SK-N-SH (cell line): ENCODE results near the gene UBTD1. TPM values are rescaled to one million over a fixed set of nuclear protein-coding genes. Genes with fewer than 3 reads are reported as not detected.

Experiments
- CTCF ChIA-PET: fragments of 300-600, 350-600 bp; formaldehyde crosslinking; extraction: SDS; loops from one replicate; lab custom pipeline; 2021; lab: Yijun Ruan, JAX
- POLR2A ChIA-PET: fragments of 350-600 bp; sonication (Branson Sonifier 250); formaldehyde crosslinking; extraction: SDS; loops from one replicate; lab custom pipeline; 2020; ENCODE audit warnings: antibody characterized with exemption, inconsistent platforms; lab: Yijun Ruan, JAX
- DNase-seq: peaks from one replicate; pipeline ENCODE4 v3.0.0; 2012
- H2AFZ ChIP-seq: fragments of 200-600 bp; sonication (generic); 2 replicates; pipeline ENCODE4 v1.8.1; 2016; ENCODE audit warnings: antibody characterized with exemption, mild to moderate bottlenecking, low read depth
- H3F3A ChIP-seq: fragments of 200-600 bp; sonication (generic); replicated peaks from 2 replicates; pipeline ENCODE3; 2016; ENCODE audit warnings: antibody characterized with exemption, mild to moderate bottlenecking; ENCODE audit not compliant: insufficient read depth
- H3K27ac ChIP-seq, 2 experiments: fragments of 200-500 bp in 1 of 2; fragments of 200-600 bp in 1 of 2; sonication (Bioruptor generic) in 1 of 2; sonication (generic), shearing (Covaris generic) in 1 of 2; 2 replicates each; pipeline versions ENCODE4 v1.5.1 to v1.6.1; 2014 to 2016; ENCODE audit warnings: low read depth in 2 of 2, inconsistent platforms in 1 of 2, low read length in 1 of 2, mild to moderate bottlenecking in 1 of 2, mixed read lengths in 1 of 2
- H3K27me3 ChIP-seq: fragments of 200-600 bp; sonication (generic), shearing (Covaris generic); 2 replicates; pipeline ENCODE4 v1.6.1; 2016; ENCODE audit warnings: mixed run types; ENCODE audit not compliant: insufficient read depth
- H3K36me3 ChIP-seq, 2 experiments: fragments of 200-500 bp in 1 of 2; fragments of 200-600 bp in 1 of 2; sonication (Bioruptor generic) in 1 of 2; sonication (generic) in 1 of 2; replicated peaks in 1 of 2; 2 replicates each; pipeline versions ENCODE3 to v1.5.1; 2014 to 2016; ENCODE audit warnings: low read length in 1 of 2, mild to moderate bottlenecking in 1 of 2; ENCODE audit not compliant: insufficient read depth in 2 of 2, control insufficient read depth in 1 of 2
- H3K4me1 ChIP-seq, 2 experiments: fragments of 200-500 bp in 1 of 2; fragments of 200-600 bp in 1 of 2; sonication (Bioruptor generic) in 1 of 2; sonication (generic), shearing (Covaris generic) in 1 of 2; 2 replicates each; pipeline versions ENCODE4 v1.5.1 to v1.6.1; 2014 to 2016; ENCODE audit warnings: low read depth in 1 of 2, low read length in 1 of 2, mixed run types in 1 of 2; ENCODE audit not compliant: insufficient read depth in 2 of 2, control insufficient read depth in 1 of 2
- H3K4me2 ChIP-seq: fragments of 200-600 bp; sonication (generic), shearing (Covaris generic); 2 replicates; pipeline ENCODE4 v1.6.1; 2017; ENCODE audit warnings: mixed run types
- H3K4me3 ChIP-seq, 2 experiments: fragments of 200-500 bp in 1 of 2; fragments of 200-600 bp in 1 of 2; sonication (Bioruptor generic) in 1 of 2; sonication (generic), shearing (Covaris generic) in 1 of 2; 2 replicates each; pipeline versions ENCODE4 v1.5.1 to v1.8.1; 2014 to 2016; ENCODE audit warnings: low read depth in 2 of 2, inconsistent platforms in 1 of 2, low read length in 1 of 2, mild to moderate bottlenecking in 1 of 2, mixed read lengths in 1 of 2, moderate library complexity in 1 of 2
- H3K79me2 ChIP-seq: fragments of 200-600 bp; sonication (generic); 2 replicates; pipeline ENCODE4 v1.8.1; 2017; ENCODE audit warnings: mild to moderate bottlenecking; ENCODE audit not compliant: insufficient read depth
- H3K9ac ChIP-seq: fragments of 200-600 bp; sonication (generic); 2 replicates; pipeline ENCODE4 v1.6.1; 2017; ENCODE audit warnings: mixed run types
- H3K9me2 ChIP-seq: fragments of 200-600 bp; sonication (generic); 2 replicates; pipeline ENCODE4 v1.6.1; 2017; ENCODE audit warnings: mixed run types
- H3K9me3 ChIP-seq: fragments of 200-600 bp; sonication (generic); 2 replicates; pipeline ENCODE4 v1.6.1; 2017; ENCODE audit warnings: mixed run types, mild to moderate bottlenecking, moderate library complexity
- H4K20me1 ChIP-seq: fragments of 200-600 bp; sonication (generic); 2 replicates; pipeline ENCODE4 v1.6.1; 2017; ENCODE audit warnings: mild to moderate bottlenecking, mixed run types; ENCODE audit not compliant: insufficient read depth
- CHD2 ChIP-seq: fragments of 150-350 bp; IDR thresholded peaks from 2 replicates; pipeline ENCODE4 v1.6.1; 2018; ENCODE audit warnings: low read length; ENCODE audit not compliant: partially characterized antibody
- ELF1 ChIP-seq: IDR thresholded peaks from 2 replicates; pipeline ENCODE4 v1.4.0; 2012
- EZH2phosphoT487 ChIP-seq: fragments of 200-600 bp; sonication (generic); IDR thresholded peaks from 2 replicates; pipeline ENCODE4 v1.6.1; 2017; ENCODE audit warnings: low read depth, mixed run types, mild to moderate bottlenecking, antibody characterized with exemption, moderate library complexity, borderline replicate concordance
- FOXJ3 ChIP-seq: sonication (generic); formaldehyde crosslinking; IDR thresholded peaks from 2 replicates; pipeline ENCODE4 v1.5.1; 2020; ENCODE audit warnings: mild to moderate bottlenecking, missing genetic modification reagents
- GABPA ChIP-seq: IDR thresholded peaks from 2 replicates; pipeline ENCODE4 v1.4.0; 2012; ENCODE audit warnings: low read depth, mild to moderate bottlenecking
- GATA2 ChIP-seq: sonication (generic); formaldehyde crosslinking; IDR thresholded peaks from 2 replicates; pipeline ENCODE4 v1.5.0; 2020; ENCODE audit warnings: mild to moderate bottlenecking, missing genetic modification reagents
- JUND ChIP-seq: IDR thresholded peaks from 2 replicates; pipeline ENCODE4 v1.4.0; 2012
- NFIC ChIP-seq: IDR thresholded peaks from 2 replicates; pipeline ENCODE4 v1.4.0; 2012; ENCODE audit warnings: borderline replicate concordance
- RAD21 ChIP-seq: IDR thresholded peaks from 2 replicates; pipeline ENCODE4 v1.6.1; 2012; ENCODE audit warnings: mild to moderate bottlenecking, low read length
- RFX5 ChIP-seq: IDR thresholded peaks from 2 replicates; pipeline ENCODE4 v1.6.1; 2012; ENCODE audit warnings: mild to moderate bottlenecking, improper control_type of control experiment, low read length
- SMC3 ChIP-seq: IDR thresholded peaks from 2 replicates; pipeline ENCODE4 v1.6.1; 2012; ENCODE audit warnings: low read depth, low read length, improper control_type of control experiment
- TCF12 ChIP-seq: IDR thresholded peaks from 2 replicates; pipeline ENCODE4 v1.4.0; 2012
- TEAD4 ChIP-seq: IDR thresholded peaks from 2 replicates; pipeline ENCODE4 v1.4.0; 2012; ENCODE audit warnings: mild to moderate bottlenecking, borderline replicate concordance; ENCODE audit not compliant: insufficient read depth
- USF2 ChIP-seq: fragments of 150-350 bp; IDR thresholded peaks from 2 replicates; pipeline ENCODE4 v1.6.1; 2017; ENCODE audit warnings: antibody characterized with exemption, low read length, low read depth, borderline replicate concordance
- YY1 ChIP-seq: IDR thresholded peaks from 2 replicates; pipeline ENCODE4 v1.4.0; 2012; ENCODE audit warnings: low read depth, mild to moderate bottlenecking
- ZBTB33 ChIP-seq: IDR thresholded peaks from 2 replicates; pipeline ENCODE4 v1.4.0; 2012; ENCODE audit warnings: low read depth, borderline replicate concordance
- WGBS: methylation state at CpG from one replicate; pipeline ENCODE4 v1.1.6; 2017; ENCODE audit warnings: low lambda C conversion rate; 5-methylcytosine and 5-hydroxymethylcytosine counted together
- polyA plus RNA-seq, 3 experiments: library from polyadenylated mRNA; depleted of rRNA; stranded (reverse); fragments of >200 nt; gene quantifications; 2 replicates each; pipeline ENCODE4 v1.2.3, GENCODE V29; 2012
- TF ChIP-seq, protein P1 (sequence below): IDR thresholded peaks from 2 replicates; pipeline ENCODE4 v1.4.0; 2012; ENCODE audit warnings: low read depth
- TF ChIP-seq, protein P2 (sequence below): IDR thresholded peaks from 2 replicates; pipeline ENCODE4 v1.6.1; 2012; ENCODE audit warnings: mild to moderate bottlenecking, low read depth, low read length, moderate library complexity

The UBTD1 gene
- polyA plus RNA-seq, 1 of the 3 experiments (the other 2 are of a cell fraction): 38.8 TPM

- Histone ChIP-seq H2AFZ (no peak overlapping the region), H3K9me3 (no peaks in the 10 kb centered on the region), H3K27ac (no peak overlapping the region), H3K4me3 (no peak overlapping the region), H3K4me1 (peaks cover 31 to 37% of the 10 kb centered on the region in 2 experiments; a peak in 3 of 4 replicates), H3K9ac (no peak overlapping the region), H3K79me2 (peaks cover 48% of the 10 kb centered on the region), H3K36me3 (no peaks in the 10 kb centered on the region), H3K4me2 (no peak overlapping the region), H4K20me1 (no peaks in the 10 kb centered on the region), H3K27me3 (no peaks in the 10 kb centered on the region), H3F3A (peaks cover 22% of the 10 kb centered on the region), H3K9me2 (no peaks in the 10 kb centered on the region)
- ChIA-PET CTCF (interaction anchor here (0.7 to 8.4 kb wide), 6 partner anchors 8 to 86 kb away, joined by 3 to 53 read pairs (median 4); no protein-coding TSS in a partner anchor), POLR2A (interaction anchor here (0.6 kb wide), 1 partner anchor 29 kb away, joined by 4 read pairs; no protein-coding TSS in a partner anchor)
- TF ChIP-seq ZBTB33 (no peak), RAD21 (no peak), JUND (no peak), NFIC (no peak), TEAD4 (no peak), GATA2 (CRISPR knock-in tag) (no peak), FOXJ3 (CRISPR knock-in tag) (no peak), SMC3 (no peak), ELF1 (no peak), GABPA (no peak), CHD2 (no peak), TCF12 (no peak), YY1 (no peak), RFX5 (no peak), EZH2phosphoT487 (no peak), USF2 (no peak)
- TF ChIP-seq, protein P1, sequence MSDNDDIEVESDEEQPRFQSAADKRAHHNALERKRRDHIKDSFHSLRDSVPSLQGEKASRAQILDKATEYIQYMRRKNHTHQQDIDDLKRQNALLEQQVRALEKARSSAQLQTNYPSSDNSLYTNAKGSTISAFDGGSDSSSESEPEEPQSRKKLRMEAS: no peak
- TF ChIP-seq, protein P2, sequence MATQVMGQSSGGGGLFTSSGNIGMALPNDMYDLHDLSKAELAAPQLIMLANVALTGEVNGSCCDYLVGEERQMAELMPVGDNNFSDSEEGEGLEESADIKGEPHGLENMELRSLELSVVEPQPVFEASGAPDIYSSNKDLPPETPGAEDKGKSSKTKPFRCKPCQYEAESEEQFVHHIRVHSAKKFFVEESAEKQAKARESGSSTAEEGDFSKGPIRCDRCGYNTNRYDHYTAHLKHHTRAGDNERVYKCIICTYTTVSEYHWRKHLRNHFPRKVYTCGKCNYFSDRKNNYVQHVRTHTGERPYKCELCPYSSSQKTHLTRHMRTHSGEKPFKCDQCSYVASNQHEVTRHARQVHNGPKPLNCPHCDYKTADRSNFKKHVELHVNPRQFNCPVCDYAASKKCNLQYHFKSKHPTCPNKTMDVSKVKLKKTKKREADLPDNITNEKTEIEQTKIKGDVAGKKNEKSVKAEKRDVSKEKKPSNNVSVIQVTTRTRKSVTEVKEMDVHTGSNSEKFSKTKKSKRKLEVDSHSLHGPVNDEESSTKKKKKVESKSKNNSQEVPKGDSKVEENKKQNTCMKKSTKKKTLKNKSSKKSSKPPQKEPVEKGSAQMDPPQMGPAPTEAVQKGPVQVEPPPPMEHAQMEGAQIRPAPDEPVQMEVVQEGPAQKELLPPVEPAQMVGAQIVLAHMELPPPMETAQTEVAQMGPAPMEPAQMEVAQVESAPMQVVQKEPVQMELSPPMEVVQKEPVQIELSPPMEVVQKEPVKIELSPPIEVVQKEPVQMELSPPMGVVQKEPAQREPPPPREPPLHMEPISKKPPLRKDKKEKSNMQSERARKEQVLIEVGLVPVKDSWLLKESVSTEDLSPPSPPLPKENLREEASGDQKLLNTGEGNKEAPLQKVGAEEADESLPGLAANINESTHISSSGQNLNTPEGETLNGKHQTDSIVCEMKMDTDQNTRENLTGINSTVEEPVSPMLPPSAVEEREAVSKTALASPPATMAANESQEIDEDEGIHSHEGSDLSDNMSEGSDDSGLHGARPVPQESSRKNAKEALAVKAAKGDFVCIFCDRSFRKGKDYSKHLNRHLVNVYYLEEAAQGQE: no peak
- no peak for DNase-seq
- 95% methylated on average over 18 of the region's 18 CpGs for WGBS
Measured at GRCh38 chr10:97546456-97547270, 47.9 kb downstream of the UBTD1 start.
